Glutamatergic neuron (in vitro differentiated cells): ENCODE data around the gene HSPG2. TPM values are rescaled to one million over a fixed set of nuclear protein-coding genes. Genes with fewer than 3 reads are reported as not detected.

Experiments
- DNase-seq: peaks from one replicate; pipeline ENCODE4 v3.0.0; 2022
- H3K27ac Mint-ChIP-seq: one replicate; pipeline ENCODE4 v1.8.0; 2020; ENCODE audit warnings: mild to moderate bottlenecking, mixed read lengths, inconsistent platforms; ENCODE audit not compliant: unreplicated experiment
- H3K27me3 Mint-ChIP-seq: one replicate; pipeline ENCODE4 v1.8.0; 2020; ENCODE audit warnings: mild to moderate bottlenecking, moderate library complexity, mixed read lengths, inconsistent platforms; ENCODE audit not compliant: unreplicated experiment
- H3K36me3 Mint-ChIP-seq: one replicate; pipeline ENCODE4 v1.8.0; 2020; ENCODE audit warnings: mild to moderate bottlenecking, mixed read lengths, inconsistent platforms; ENCODE audit not compliant: unreplicated experiment
- H3K4me1 Mint-ChIP-seq: one replicate; pipeline ENCODE4 v1.8.0; 2020; ENCODE audit warnings: mild to moderate bottlenecking, low read depth, mixed read lengths, inconsistent platforms; ENCODE audit not compliant: unreplicated experiment
- H3K4me3 Mint-ChIP-seq: one replicate; pipeline ENCODE4 v1.8.0; 2020; ENCODE audit warnings: mild to moderate bottlenecking, mixed read lengths, inconsistent platforms; ENCODE audit not compliant: unreplicated experiment
- H3K9me3 Mint-ChIP-seq: one replicate; pipeline ENCODE4 v1.8.0; 2020; ENCODE audit warnings: mild to moderate bottlenecking, moderate library complexity, mixed read lengths, inconsistent platforms; ENCODE audit not compliant: unreplicated experiment
- total RNA-seq: library from RNA; stranded (reverse); fragmentation: NEBNext Ultra II Directional; extraction: Animal tissue kit (Norgen Biotek cat#: 25700); gene quantifications from one replicate; pipeline ENCODE4 v1.2.1, GENCODE V29; 2021; ENCODE audit not compliant: unreplicated experiment
- TF ChIP-seq, protein P1 (sequence below): fragments of 200-600 bp; sonication (generic); IDR thresholded peaks from one replicate; pipeline ENCODE4 v1.5.0; 2021; ENCODE audit not compliant: partially characterized antibody, unreplicated experiment

HSPG2 gene
- total RNA-seq, 1 donor from 2014 or later, result 3.3 TPM

DNA sequence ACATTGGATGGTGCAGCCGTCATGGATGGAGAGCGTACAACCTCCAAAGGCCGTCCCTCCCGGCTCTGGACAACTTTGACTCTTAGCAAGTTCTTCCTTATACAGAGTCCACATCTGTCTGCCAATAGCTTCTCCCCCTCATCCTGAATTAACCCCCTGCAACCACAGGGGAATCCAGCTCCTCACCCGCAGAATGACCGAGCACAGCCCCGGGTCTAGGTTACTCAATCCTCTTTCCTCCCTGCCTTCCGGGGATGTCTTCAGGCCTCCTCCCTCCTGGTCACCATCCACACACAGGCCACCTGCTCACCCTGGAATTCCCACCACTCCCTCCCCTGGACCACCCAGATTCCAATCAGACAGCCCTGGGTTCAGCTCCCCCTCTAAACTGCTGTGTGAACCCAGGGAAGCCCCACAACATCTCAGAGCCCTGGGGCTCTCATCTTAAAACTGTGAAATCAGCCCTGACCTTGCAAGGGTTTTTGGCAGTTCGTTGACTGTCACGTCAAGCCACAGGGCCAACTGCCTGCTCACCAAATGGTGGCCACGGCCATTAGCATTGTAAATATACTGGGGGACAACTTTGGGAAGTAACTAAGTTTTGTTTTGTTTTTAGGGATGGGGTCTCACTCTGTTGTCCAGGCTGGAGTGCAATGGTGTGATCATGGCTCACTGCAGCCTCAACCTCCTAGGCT, 54.2 kb downstream of the HSPG2 start:
- H3K9me3 Mint-ChIP-seq, result no peaks in the 10 kb centered on the region
- H3K36me3 Mint-ChIP-seq, result no peaks in the 10 kb centered on the region
- no peaks in the 10 kb centered on the region for H3K4me1 Mint-ChIP-seq
- TF ChIP-seq, protein P1, sequence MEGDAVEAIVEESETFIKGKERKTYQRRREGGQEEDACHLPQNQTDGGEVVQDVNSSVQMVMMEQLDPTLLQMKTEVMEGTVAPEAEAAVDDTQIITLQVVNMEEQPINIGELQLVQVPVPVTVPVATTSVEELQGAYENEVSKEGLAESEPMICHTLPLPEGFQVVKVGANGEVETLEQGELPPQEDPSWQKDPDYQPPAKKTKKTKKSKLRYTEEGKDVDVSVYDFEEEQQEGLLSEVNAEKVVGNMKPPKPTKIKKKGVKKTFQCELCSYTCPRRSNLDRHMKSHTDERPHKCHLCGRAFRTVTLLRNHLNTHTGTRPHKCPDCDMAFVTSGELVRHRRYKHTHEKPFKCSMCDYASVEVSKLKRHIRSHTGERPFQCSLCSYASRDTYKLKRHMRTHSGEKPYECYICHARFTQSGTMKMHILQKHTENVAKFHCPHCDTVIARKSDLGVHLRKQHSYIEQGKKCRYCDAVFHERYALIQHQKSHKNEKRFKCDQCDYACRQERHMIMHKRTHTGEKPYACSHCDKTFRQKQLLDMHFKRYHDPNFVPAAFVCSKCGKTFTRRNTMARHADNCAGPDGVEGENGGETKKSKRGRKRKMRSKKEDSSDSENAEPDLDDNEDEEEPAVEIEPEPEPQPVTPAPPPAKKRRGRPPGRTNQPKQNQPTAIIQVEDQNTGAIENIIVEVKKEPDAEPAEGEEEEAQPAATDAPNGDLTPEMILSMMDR, result no peak
- no peak overlapping the region for H3K4me3 Mint-ChIP-seq
- no peak for DNase-seq
- H3K27ac Mint-ChIP-seq, result no peak overlapping the region
- peaks cover 2% of the 10 kb centered on the region for H3K27me3 Mint-ChIP-seq

DNA sequence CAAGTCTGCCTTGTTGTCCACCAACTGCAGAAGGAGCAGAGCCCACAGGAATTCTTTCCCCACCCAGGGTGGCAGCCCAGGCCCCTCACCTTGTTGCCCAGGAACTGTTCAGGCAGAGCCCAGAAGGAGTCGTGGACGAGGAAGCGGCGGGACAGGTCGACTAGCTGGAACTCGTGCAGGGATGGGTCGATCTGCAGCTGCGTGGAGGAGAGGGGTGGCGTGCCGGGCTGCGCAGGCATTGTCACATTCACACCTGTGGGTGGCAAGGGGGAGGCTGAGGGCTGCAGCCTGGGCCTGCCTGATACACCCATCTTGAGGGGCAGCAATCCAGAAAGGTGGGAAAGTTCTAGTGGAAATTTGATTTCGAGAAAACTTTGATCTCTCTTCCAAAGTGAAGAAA, 55.9 kb downstream of the HSPG2 start:
- H3K27me3 Mint-ChIP-seq, result peaks cover 2% of the 10 kb centered on the region
- H3K9me3 Mint-ChIP-seq, result no peaks in the 10 kb centered on the region
- H3K36me3 Mint-ChIP-seq, result no peaks in the 10 kb centered on the region
- no peaks in the 10 kb centered on the region for H3K4me1 Mint-ChIP-seq
- H3K4me3 Mint-ChIP-seq, result no peak overlapping the region
- H3K27ac Mint-ChIP-seq, result no peak overlapping the region
- no peak for DNase-seq
- TF ChIP-seq, protein P1, result no peak

DNA sequence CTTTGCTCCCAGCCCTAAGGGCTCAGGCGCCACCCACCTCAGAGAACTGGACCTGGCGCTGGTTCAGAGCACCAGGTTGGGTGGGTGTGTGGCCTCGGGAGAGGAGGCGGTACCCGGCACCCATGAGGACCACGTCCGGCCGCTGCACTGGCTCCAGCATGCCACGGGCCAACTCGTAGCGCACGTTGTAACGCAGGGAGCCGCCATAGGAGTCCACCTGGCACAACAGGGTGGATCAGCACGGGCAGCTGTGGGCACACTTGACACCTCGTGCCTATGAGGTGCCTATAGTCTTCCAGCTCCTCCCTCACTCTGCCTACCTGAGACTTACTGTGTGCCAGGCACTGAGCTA, 56.5 kb downstream of the HSPG2 start:
- DNase-seq, result no peak
- TF ChIP-seq, protein P1, result no peak
- Mint-ChIP-seq H3K9me3 (no peaks in the 10 kb centered on the region), H3K4me3 (no peak overlapping the region), H3K27me3 (peaks cover 1% of the 10 kb centered on the region), H3K27ac (no peak overlapping the region), H3K36me3 (no peaks in the 10 kb centered on the region), H3K4me1 (no peaks in the 10 kb centered on the region)

DNA sequence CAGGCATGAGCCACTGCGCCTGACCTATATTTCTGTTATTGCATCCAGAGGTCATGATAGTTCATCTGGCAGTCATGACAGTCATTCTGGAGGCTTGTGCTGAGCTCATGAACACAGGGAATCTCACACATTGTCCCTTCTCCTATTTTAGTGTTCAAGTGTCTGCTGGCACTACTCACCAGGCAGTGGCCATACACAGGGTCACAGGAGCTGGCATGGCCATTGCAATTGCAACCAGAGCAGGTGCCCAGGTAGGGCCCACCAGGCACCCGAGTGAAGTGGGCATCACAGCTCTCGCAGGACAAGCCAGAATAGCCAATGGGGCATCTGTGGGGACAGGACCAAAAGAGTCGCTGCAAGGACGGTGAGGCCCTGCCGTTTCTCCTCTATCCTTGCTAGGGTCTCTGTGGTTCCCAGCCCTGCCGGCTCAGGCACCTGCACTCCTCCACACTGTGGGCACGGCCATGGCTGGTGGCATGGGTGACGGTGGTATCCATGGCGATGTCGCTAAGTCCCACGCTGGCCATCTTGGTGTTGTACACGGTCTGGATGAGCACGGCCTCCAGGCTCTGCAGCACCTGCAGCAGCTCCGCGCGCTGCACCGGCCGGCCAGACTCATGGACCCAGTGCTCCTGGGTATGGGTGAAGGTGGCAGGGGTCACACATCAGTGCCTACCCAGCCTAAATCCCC, 57.0 kb downstream of the HSPG2 start:
- no peaks in the 10 kb centered on the region for H3K36me3 Mint-ChIP-seq
- H3K9me3 Mint-ChIP-seq, result no peaks in the 10 kb centered on the region
- H3K27ac Mint-ChIP-seq, result no peak overlapping the region
- DNase-seq, result no peak
- no peaks in the 10 kb centered on the region for H3K27me3 Mint-ChIP-seq
- TF ChIP-seq, protein P1, result no peak
- no peaks in the 10 kb centered on the region for H3K4me1 Mint-ChIP-seq
- H3K4me3 Mint-ChIP-seq, result no peak overlapping the region

DNA sequence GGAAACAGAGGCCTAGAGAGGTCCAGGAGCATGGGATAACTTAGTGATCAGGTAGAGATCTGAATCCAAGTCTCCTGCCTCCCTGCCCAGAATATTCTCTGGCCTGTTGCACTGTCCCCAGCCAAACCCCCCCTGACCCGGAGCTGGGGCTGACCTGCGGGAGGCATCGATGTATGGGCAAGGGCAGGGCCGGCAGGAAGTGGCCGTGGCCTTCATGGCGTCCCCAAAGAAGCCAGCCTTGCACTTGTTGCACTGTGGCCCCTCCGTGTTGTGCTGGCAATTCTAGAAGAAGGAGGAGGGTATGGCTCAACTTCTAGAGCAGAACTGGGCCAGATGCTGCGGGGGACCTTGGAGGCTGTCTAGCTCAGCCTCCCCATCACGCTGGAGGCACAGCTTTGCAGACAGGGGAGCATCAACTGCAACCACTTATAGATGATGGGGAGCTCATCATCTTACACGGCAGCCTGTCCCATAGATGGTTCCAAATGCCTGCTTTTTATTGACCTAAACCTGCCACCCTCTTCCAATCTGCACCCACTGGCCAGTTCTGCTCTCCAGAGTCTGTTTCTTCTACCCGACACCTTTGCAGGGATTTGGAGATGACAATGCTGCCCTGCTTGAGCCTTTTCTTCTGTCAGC, 58.2 kb downstream of the HSPG2 start:
- H3K9me3 Mint-ChIP-seq, result no peaks in the 10 kb centered on the region
- no peak overlapping the region for H3K27ac Mint-ChIP-seq
- H3K36me3 Mint-ChIP-seq, result no peaks in the 10 kb centered on the region

More for the DNA sequence above, 58.2 kb downstream of the HSPG2 start:
- no peak for DNase-seq
- no peaks in the 10 kb centered on the region for H3K27me3 Mint-ChIP-seq
- H3K4me1 Mint-ChIP-seq, result no peaks in the 10 kb centered on the region
- TF ChIP-seq, protein P1, result no peak
- no peak overlapping the region for H3K4me3 Mint-ChIP-seq
